Endothelial cell of umbilical vein (primary cell): ENCODE data around the gene EXOC6. TPM values are rescaled to one million over a fixed set of nuclear protein-coding genes. Genes with fewer than 3 reads are reported as not detected.
A peak's percentile ranks its signal among the peaks of the same experiment; 100 is the strongest.

Experiments used
- BruUV-seq: library from RNA; stranded (reverse); fragments of 400-500 nt; replicated peaks from 2 replicates; lab custom pipeline; 2021; lab: Mats Ljungman, UMichigan
- CTCF ChIA-PET: fragments of 300-600, 350-600 bp; sonication (Branson Sonifier 250); formaldehyde crosslinking; loops from one replicate; lab custom pipeline; 2021; ENCODE audit warnings: antibody characterized with exemption, inconsistent platforms; lab: Charles Lee
- POLR2A ChIA-PET: fragments of 300-600, 350-600 bp; sonication (Branson Sonifier 250); formaldehyde crosslinking; loops from one replicate; lab custom pipeline; 2021; ENCODE audit warnings: antibody characterized with exemption, inconsistent platforms; lab: Charles Lee
- DNase-seq: peaks from one replicate; pipeline ENCODE4 v3.0.0-alpha.2; 2011; ENCODE audit warnings: low read depth, low spot score
- FAIRE-seq: peaks from 2 replicates; lab custom pipeline; 2011; peaks lifted over from hg19 to GRCh38; lab: Jason Lieb, UNC
- H2AFZ ChIP-seq: 2 replicates; pipeline ENCODE4 v1.6.0; 2012; ENCODE audit warnings: low read depth, low read length, control low read depth, inconsistent platforms
- H3K27ac ChIP-seq: 2 replicates; pipeline ENCODE4 v1.5.1; 2011; ENCODE audit warnings: low read depth, mild to moderate bottlenecking, control low read depth, low read length, moderate library complexity; ENCODE audit not compliant: insufficient read depth
- H3K27me3 ChIP-seq, 2 experiments: 2 replicates each; pipeline versions ENCODE4 v1.6.0 to v1.6.1; 2011; ENCODE audit warnings: low read length in 2 of 2, mixed read lengths in 1 of 2; ENCODE audit not compliant: control insufficient read depth in 2 of 2, insufficient read depth in 2 of 2
- H3K36me3 ChIP-seq, 2 experiments: 2 replicates in 1 of 2; 3 replicates in 1 of 2; pipeline ENCODE4 v1.5.1; 2011; ENCODE audit warnings: low read length in 2 of 2, mild to moderate bottlenecking in 1 of 2, moderate library complexity in 1 of 2; ENCODE audit not compliant: control insufficient read depth in 2 of 2, insufficient read depth in 2 of 2; ENCODE audit errors: extremely low read depth in 1 of 2
- H3K4me1 ChIP-seq: 3 replicates; pipeline ENCODE4 v1.5.1; 2011; ENCODE audit warnings: mild to moderate bottlenecking, low read length; ENCODE audit not compliant: control insufficient read depth, insufficient read depth; ENCODE audit errors: extremely low read depth
- H3K4me2 ChIP-seq: 2 replicates; pipeline ENCODE4 v1.6.1; 2011; ENCODE audit warnings: low read length, control low read depth, mixed read lengths; ENCODE audit not compliant: insufficient read depth
- H3K4me3 ChIP-seq, 3 experiments: fragments of 200-600 bp in 1 of 3; sonication (generic), shearing (Covaris generic) in 1 of 3; replicated peaks in 1 of 3; 2 replicates each; pipeline ENCODE4 v1.5.1; 2011 to 2016; ENCODE audit warnings: control low read depth in 3 of 3, low read length in 3 of 3, mild to moderate bottlenecking in 2 of 3, inconsistent platforms in 1 of 3, low read depth in 1 of 3, moderate library complexity in 1 of 3; ENCODE audit not compliant: insufficient read depth in 1 of 3
- H3K79me2 ChIP-seq: 2 replicates; pipeline ENCODE4 v1.6.0; 2012; ENCODE audit warnings: low read length, inconsistent platforms; ENCODE audit not compliant: control insufficient read depth, insufficient read depth
- H3K9ac ChIP-seq: replicated peaks from 2 replicates; pipeline ENCODE3; 2011; ENCODE audit warnings: low read length, control low read depth; ENCODE audit not compliant: insufficient read depth; ENCODE audit errors: extremely low read depth
- H3K9me1 ChIP-seq: replicated peaks from 3 replicates; pipeline ENCODE4 v1.6.0; 2011; ENCODE audit warnings: mild to moderate bottlenecking, low read length; ENCODE audit not compliant: control insufficient read depth, insufficient read depth; ENCODE audit errors: extremely low read depth
- H3K9me3 ChIP-seq: replicated peaks from 2 replicates; pipeline ENCODE4 v1.5.1; 2012; ENCODE audit warnings: low read length, inconsistent platforms; ENCODE audit not compliant: control insufficient read depth, insufficient read depth
- H4K20me1 ChIP-seq: replicated peaks from 2 replicates; pipeline ENCODE3; 2011; ENCODE audit warnings: mild to moderate bottlenecking, low read length; ENCODE audit not compliant: control insufficient read depth, insufficient read depth; ENCODE audit errors: extremely low read depth
- EZH2 ChIP-seq: IDR thresholded peaks from 2 replicates; pipeline ENCODE4 v1.6.1; 2012; ENCODE audit warnings: borderline replicate concordance, low read depth, mild to moderate bottlenecking, moderate library complexity, low read length, inconsistent platforms; ENCODE audit not compliant: severe bottlenecking
- FOS ChIP-seq: IDR thresholded peaks from 2 replicates; pipeline ENCODE4 v1.6.1; 2011; ENCODE audit warnings: mild to moderate bottlenecking, low read length, moderate library complexity, borderline replicate concordance; ENCODE audit not compliant: insufficient read depth
- GATA2 ChIP-seq: IDR thresholded peaks from 2 replicates; pipeline ENCODE4 v1.7.0; 2011; ENCODE audit warnings: low read depth, mild to moderate bottlenecking, moderate library complexity, mixed read lengths, low read length; ENCODE audit not compliant: insufficient read length, insufficient read depth
- JUN ChIP-seq: IDR thresholded peaks from 2 replicates; pipeline ENCODE4 v1.6.1; 2011; ENCODE audit warnings: borderline replicate concordance, low read depth; ENCODE audit not compliant: insufficient read length, insufficient read depth
- MYC ChIP-seq: IDR thresholded peaks from one replicate; pipeline ENCODE4 v1.6.1; 2011; ENCODE audit warnings: mild to moderate bottlenecking, low read depth, low read length
- POLR2A ChIP-seq: IDR thresholded peaks from 2 replicates; pipeline ENCODE4 v1.6.1; 2012; ENCODE audit warnings: low read depth, mild to moderate bottlenecking, control low read depth, low read length
- POLR2AphosphoS5 ChIP-seq: IDR thresholded peaks from 2 replicates; pipeline ENCODE4 v1.6.1; 2012; ENCODE audit warnings: low read depth, mild to moderate bottlenecking, control low read depth, low read length, moderate library complexity; ENCODE audit not compliant: insufficient read depth
- dilution Hi-C: fragments of 300-500 bp; cut with MboI; formaldehyde crosslinking; loops from one replicate; pipeline ENCODE4 v1.15.0; 2019; ENCODE audit warnings: low sequenced_read_pairs; ENCODE audit not compliant: extremely low pct_ligation_motif_present
- intact Hi-C: fragments of 100-400 bp; cut with micrococcal nuclease; formaldehyde crosslinking; loops from one replicate; pipeline ENCODE4 v1.10.0; 2022
- polyA plus RNA-seq, 4 experiments: library from polyadenylated mRNA; depleted of rRNA in 3 of 4; stranded (reverse) in 3 of 4; unstranded in 1 of 4; fragments of >200 nt; gene quantifications; 2 replicates each; pipeline versions ENCODE4 v1.2.1 to v1.2.3, GENCODE V29; 2011 to 2012; ENCODE audit warnings: missing spikeins in 1 of 4
- total RNA-seq: library from RNA; stranded (reverse); gene quantifications from 2 replicates; pipeline ENCODE4 v1.2.3, GENCODE V29; 2021
- TF ChIP-seq, protein P1 (sequence below): IDR thresholded peaks from 2 replicates; pipeline ENCODE4 v1.6.1; 2011; ENCODE audit not compliant: insufficient read depth, insufficient read length
- TF ChIP-seq, protein P2 (sequence below), 2 donors: IDR thresholded peaks; 1 replicate in 1 of 2; 2 replicates in 1 of 2; pipeline ENCODE4 v1.5.1; 2011; ENCODE audit warnings: low read length in 2 of 2, mild to moderate bottlenecking in 2 of 2, moderate library complexity in 2 of 2, control low read depth in 1 of 2, inconsistent platforms in 1 of 2, low read depth in 1 of 2; ENCODE audit not compliant: insufficient read depth in 1 of 2; ENCODE audit errors: extremely low read depth in 1 of 2

The EXOC6 gene
- total and polyA plus RNA-seq, 2 donors (not counting 3 experiments of a cell fraction or from before 2014, with no cell fraction given), result 72.6 to 108 TPM

DNA sequence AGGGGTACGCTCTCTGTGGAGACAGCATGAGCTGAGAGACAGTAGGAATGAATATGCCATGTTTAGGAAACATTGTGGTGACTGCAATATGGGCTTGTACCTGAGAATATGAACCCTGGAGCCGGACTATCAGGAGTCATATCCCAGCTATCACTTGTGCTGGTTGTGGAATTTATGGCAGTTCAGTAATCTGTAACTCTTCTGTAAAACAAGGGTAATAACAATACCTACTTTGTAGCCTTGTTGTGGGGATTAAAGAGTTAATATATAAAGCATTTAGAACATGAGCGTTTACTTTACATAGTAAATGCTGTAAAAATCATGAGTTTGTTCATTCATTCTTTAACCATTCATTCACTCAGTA is 44.4 kb downstream of the EXOC6 start:
- ChIA-PET CTCF (interaction anchor here (0.9 to 2.0 kb wide), 5 partner anchors 9 to 202 kb away, joined by 3 to 6 read pairs (median 4); no protein-coding TSS in a partner anchor), POLR2A (no interaction called here)
- BruUV-seq, result no TSS peak
- H4K20me1 ChIP-seq, result peaks cover 18% of the 10 kb centered on the region
- FAIRE-seq (no peak), DNase-seq (no peak)
- no peak overlapping the region for H2AFZ ChIP-seq
- peaks cover 33% of the 10 kb centered on the region for H3K4me1 ChIP-seq
- dilution Hi-C loops, result no loop called here
- H3K4me2 ChIP-seq, result no peak overlapping the region
- H3K4me3 ChIP-seq, result no peak overlapping the region
- H3K79me2 ChIP-seq, result peaks cover 61% of the 10 kb centered on the region
- H3K27ac ChIP-seq, result peak overlapping the region; percentile 13
- H3K9me1 ChIP-seq, result no peaks in the 10 kb centered on the region
- TF ChIP-seq JUN (no peak), EZH2 (no peak), POLR2AphosphoS5 (no peak), MYC (no peak), POLR2A (no peak), GATA2 (no peak), FOS (no peak)
- TF ChIP-seq, protein P1, sequence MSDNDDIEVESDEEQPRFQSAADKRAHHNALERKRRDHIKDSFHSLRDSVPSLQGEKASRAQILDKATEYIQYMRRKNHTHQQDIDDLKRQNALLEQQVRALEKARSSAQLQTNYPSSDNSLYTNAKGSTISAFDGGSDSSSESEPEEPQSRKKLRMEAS, result no peak
- TF ChIP-seq, protein P2, sequence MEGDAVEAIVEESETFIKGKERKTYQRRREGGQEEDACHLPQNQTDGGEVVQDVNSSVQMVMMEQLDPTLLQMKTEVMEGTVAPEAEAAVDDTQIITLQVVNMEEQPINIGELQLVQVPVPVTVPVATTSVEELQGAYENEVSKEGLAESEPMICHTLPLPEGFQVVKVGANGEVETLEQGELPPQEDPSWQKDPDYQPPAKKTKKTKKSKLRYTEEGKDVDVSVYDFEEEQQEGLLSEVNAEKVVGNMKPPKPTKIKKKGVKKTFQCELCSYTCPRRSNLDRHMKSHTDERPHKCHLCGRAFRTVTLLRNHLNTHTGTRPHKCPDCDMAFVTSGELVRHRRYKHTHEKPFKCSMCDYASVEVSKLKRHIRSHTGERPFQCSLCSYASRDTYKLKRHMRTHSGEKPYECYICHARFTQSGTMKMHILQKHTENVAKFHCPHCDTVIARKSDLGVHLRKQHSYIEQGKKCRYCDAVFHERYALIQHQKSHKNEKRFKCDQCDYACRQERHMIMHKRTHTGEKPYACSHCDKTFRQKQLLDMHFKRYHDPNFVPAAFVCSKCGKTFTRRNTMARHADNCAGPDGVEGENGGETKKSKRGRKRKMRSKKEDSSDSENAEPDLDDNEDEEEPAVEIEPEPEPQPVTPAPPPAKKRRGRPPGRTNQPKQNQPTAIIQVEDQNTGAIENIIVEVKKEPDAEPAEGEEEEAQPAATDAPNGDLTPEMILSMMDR (IDR thresholded peaks at IDR 0.05; ENCODE audit: extremely low read depth in 1 of 2, insufficient read depth in 1 of 2, low read depth in 1 of 2, low read length in 2 of 2), result no peak
- H3K9me3 ChIP-seq, result no peaks in the 10 kb centered on the region
- peaks cover 9 to 12% of the 10 kb centered on the region in 2 experiments for H3K36me3 ChIP-seq
- H3K27me3 ChIP-seq, result no peaks in the 10 kb centered on the region
- H3K9ac ChIP-seq, result no peak overlapping the region
- intact Hi-C loops, result loop anchor here (1.0 kb wide), 1 partner anchor 19 kb away; no protein-coding TSS in a partner anchor
